OCI-LY7 (cell line): ENCODE data around the gene RC3H1.

Source experiments
- CTCF ChIP-seq: fragments of 200-600 bp; sonication (generic); conservative IDR thresholded peaks from 2 replicates; pipeline ENCODE4 v1.5.1; 2014; ENCODE audit warnings: mild to moderate bottlenecking, antibody characterized with exemption, low read length, moderate library complexity, mixed read lengths
- EZH2phosphoT487 ChIP-seq: fragments of 200-600 bp; sonication (generic); IDR thresholded peaks from 2 replicates; pipeline ENCODE4 v1.6.1; 2018; ENCODE audit warnings: low read depth, borderline replicate concordance, mild to moderate bottlenecking, mixed run types, antibody characterized with exemption, low read length, moderate library complexity, mixed read lengths

- TF ChIP-seq CTCF, result no peak
- no peak for TF ChIP-seq EZH2phosphoT487
These were observed 18.3 kb downstream of the RC3H1 start for GRCh38 chr1:174003867-174004266.
